Measurements from ENCODE around the gene GPC2.
"Not testable (repeated sequence)": the region's sequence is repeated elsewhere in the genome, so short reads cannot be mapped to it uniquely, and the experiment has no call there.

GPC2 gene

GRCh38 chr7:100215895-100216294 lies 38.7 kb upstream of the GPC2 start:
- Histone ChIP-seq H3K9ac (no peak overlapping the region), H3K79me2 (no peaks in the 10 kb centered on the region), H3K4me3 (ENCODE audit: low read depth, low read length) (no peak overlapping the region), H2AFZ (no peak overlapping the region), H3K4me2 (ENCODE audit: low read length) (no peak overlapping the region), H3K9me3 (ENCODE audit: control insufficient read depth, low read length) (no peaks in the 10 kb centered on the region), H3K36me3 (ENCODE audit: control insufficient read depth, insufficient read depth, low read length) (no peaks in the 10 kb centered on the region), H3K27ac (no peak overlapping the region), H3K4me1 (no peaks in the 10 kb centered on the region), H3K27me3 (ENCODE audit: control insufficient read depth, insufficient read depth, low read length) (no peaks in the 10 kb centered on the region)
- TF ChIP-seq CTCF (IDR thresholded peaks at IDR 0.05) = no peak

- not testable (repeated sequence) for H3K36me3 ChIP-seq (ENCODE audit: control insufficient read depth, insufficient read depth, low read length); H3K79me2 ChIP-seq; H3K9me3 ChIP-seq (ENCODE audit: control insufficient read depth, low read length); H3K4me1 ChIP-seq; H3K4me2 ChIP-seq (ENCODE audit: low read length); H3K9ac ChIP-seq; H3K4me3 ChIP-seq (ENCODE audit: low read depth, low read length); H3K27ac ChIP-seq; H2AFZ ChIP-seq; H3K27me3 ChIP-seq (ENCODE audit: control insufficient read depth, insufficient read depth, low read length)
These were observed 37.2 kb upstream of the GPC2 start for GRCh38 chr7:100214356-100214755.

- no peak for TF ChIP-seq CTCF (IDR thresholded peaks at IDR 0.05)
- H3K9ac ChIP-seq = no peak overlapping the region
- no peaks in the 10 kb centered on the region for H3K36me3 ChIP-seq (ENCODE audit: control insufficient read depth, insufficient read depth, low read length)
- H3K27ac ChIP-seq = no peak overlapping the region
- peaks cover 14% of the 10 kb centered on the region for H3K4me1 ChIP-seq
- no peaks in the 10 kb centered on the region for H3K9me3 ChIP-seq (ENCODE audit: control insufficient read depth, low read length)
- no peaks in the 10 kb centered on the region for H3K79me2 ChIP-seq
- H3K4me3 ChIP-seq (ENCODE audit: low read depth, low read length) = no peak overlapping the region
- H2AFZ ChIP-seq = no peak overlapping the region
- no peak overlapping the region for H3K4me2 ChIP-seq (ENCODE audit: low read length)
- no peaks in the 10 kb centered on the region for H3K27me3 ChIP-seq (ENCODE audit: control insufficient read depth, insufficient read depth, low read length)
These were observed 36.5 kb upstream of the GPC2 start for GRCh38 chr7:100213672-100214071.

- H3K36me3 ChIP-seq (ENCODE audit: control insufficient read depth, insufficient read depth, low read length) = no peaks in the 10 kb centered on the region
- peaks cover 14% of the 10 kb centered on the region for H3K4me1 ChIP-seq
- H3K9ac ChIP-seq = no peak overlapping the region
- H3K27ac ChIP-seq = no peak overlapping the region
- no peaks in the 10 kb centered on the region for H3K27me3 ChIP-seq (ENCODE audit: control insufficient read depth, insufficient read depth, low read length)
- no peaks in the 10 kb centered on the region for H3K9me3 ChIP-seq (ENCODE audit: control insufficient read depth, low read length)
- no peak for TF ChIP-seq CTCF (IDR thresholded peaks at IDR 0.05)
- H3K4me3 ChIP-seq (ENCODE audit: low read depth, low read length) = no peak overlapping the region
- H3K4me2 ChIP-seq (ENCODE audit: low read length) = no peak overlapping the region
- no peak overlapping the region for H2AFZ ChIP-seq
- H3K79me2 ChIP-seq = no peaks in the 10 kb centered on the region
These were observed 35.6 kb upstream of the GPC2 start for GRCh38 chr7:100212631-100213286.

- Histone ChIP-seq H3K36me3 (ENCODE audit: control insufficient read depth, insufficient read depth, low read length) (no peaks in the 10 kb centered on the region), H3K4me1 (peaks cover 14% of the 10 kb centered on the region), H3K79me2 (no peaks in the 10 kb centered on the region), H3K9me3 (ENCODE audit: control insufficient read depth, low read length) (no peaks in the 10 kb centered on the region), H3K9ac (no peak overlapping the region), H3K4me3 (ENCODE audit: low read depth, low read length) (no peak overlapping the region), H2AFZ (no peak overlapping the region), H3K27ac (no peak overlapping the region), H3K27me3 (ENCODE audit: control insufficient read depth, insufficient read depth, low read length) (no peaks in the 10 kb centered on the region), H3K4me2 (ENCODE audit: low read length) (no peak overlapping the region)
- no peak for TF ChIP-seq CTCF (IDR thresholded peaks at IDR 0.05)
These were observed 34.2 kb upstream of the GPC2 start for GRCh38 chr7:100211342-100211780.
